Glutamatergic neuron (in vitro differentiated cells): ENCODE results near the gene CSRP2. TPM values are rescaled to one million over a fixed set of nuclear protein-coding genes. Genes with fewer than 3 reads are reported as not detected.

Experiments
- DNase-seq: peaks from one replicate; pipeline ENCODE4 v3.0.0; 2022
- H3K27ac Mint-ChIP-seq: one replicate; pipeline ENCODE4 v1.8.0; 2020; ENCODE audit warnings: mild to moderate bottlenecking, mixed read lengths, inconsistent platforms; ENCODE audit not compliant: unreplicated experiment
- H3K27me3 Mint-ChIP-seq: one replicate; pipeline ENCODE4 v1.8.0; 2020; ENCODE audit warnings: mild to moderate bottlenecking, moderate library complexity, mixed read lengths, inconsistent platforms; ENCODE audit not compliant: unreplicated experiment
- H3K36me3 Mint-ChIP-seq: one replicate; pipeline ENCODE4 v1.8.0; 2020; ENCODE audit warnings: mild to moderate bottlenecking, mixed read lengths, inconsistent platforms; ENCODE audit not compliant: unreplicated experiment
- H3K4me1 Mint-ChIP-seq: one replicate; pipeline ENCODE4 v1.8.0; 2020; ENCODE audit warnings: mild to moderate bottlenecking, low read depth, mixed read lengths, inconsistent platforms; ENCODE audit not compliant: unreplicated experiment
- H3K4me3 Mint-ChIP-seq: one replicate; pipeline ENCODE4 v1.8.0; 2020; ENCODE audit warnings: mild to moderate bottlenecking, mixed read lengths, inconsistent platforms; ENCODE audit not compliant: unreplicated experiment
- H3K9me3 Mint-ChIP-seq: one replicate; pipeline ENCODE4 v1.8.0; 2020; ENCODE audit warnings: mild to moderate bottlenecking, moderate library complexity, mixed read lengths, inconsistent platforms; ENCODE audit not compliant: unreplicated experiment
- total RNA-seq: library from RNA; stranded (reverse); fragmentation: NEBNext Ultra II Directional; extraction: Animal tissue kit (Norgen Biotek cat#: 25700); gene quantifications from one replicate; pipeline ENCODE4 v1.2.1, GENCODE V29; 2021; ENCODE audit not compliant: unreplicated experiment
- TF ChIP-seq, protein P1 (sequence below): fragments of 200-600 bp; sonication (generic); IDR thresholded peaks from one replicate; pipeline ENCODE4 v1.5.0; 2021; ENCODE audit not compliant: partially characterized antibody, unreplicated experiment

Gene CSRP2
- total RNA-seq, 1 donor from 2014 or later: 50.5 TPM

DNA sequence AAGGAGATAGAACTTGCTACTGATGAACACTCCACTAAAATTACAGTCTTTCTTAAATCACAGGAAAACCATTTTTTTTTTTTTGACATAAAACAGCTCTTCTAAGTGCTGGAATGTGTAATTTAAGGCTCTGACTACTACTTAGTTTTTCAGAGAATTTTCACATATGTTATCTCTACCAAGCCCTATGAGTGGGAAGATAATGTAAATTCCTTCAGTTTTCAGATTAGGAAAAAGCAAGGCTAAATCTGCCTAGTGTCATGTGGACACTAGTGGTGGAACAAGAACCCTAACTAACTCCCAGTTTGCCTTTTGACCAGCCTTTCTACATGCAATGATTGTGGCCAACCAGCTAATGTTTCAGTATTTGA lies 37.3 kb upstream of the CSRP2 start:
- no peaks in the 10 kb centered on the region for H3K4me1 Mint-ChIP-seq
- H3K36me3 Mint-ChIP-seq: no peaks in the 10 kb centered on the region
- DNase-seq: no peak
- no peaks in the 10 kb centered on the region for H3K27me3 Mint-ChIP-seq
- TF ChIP-seq, protein P1, sequence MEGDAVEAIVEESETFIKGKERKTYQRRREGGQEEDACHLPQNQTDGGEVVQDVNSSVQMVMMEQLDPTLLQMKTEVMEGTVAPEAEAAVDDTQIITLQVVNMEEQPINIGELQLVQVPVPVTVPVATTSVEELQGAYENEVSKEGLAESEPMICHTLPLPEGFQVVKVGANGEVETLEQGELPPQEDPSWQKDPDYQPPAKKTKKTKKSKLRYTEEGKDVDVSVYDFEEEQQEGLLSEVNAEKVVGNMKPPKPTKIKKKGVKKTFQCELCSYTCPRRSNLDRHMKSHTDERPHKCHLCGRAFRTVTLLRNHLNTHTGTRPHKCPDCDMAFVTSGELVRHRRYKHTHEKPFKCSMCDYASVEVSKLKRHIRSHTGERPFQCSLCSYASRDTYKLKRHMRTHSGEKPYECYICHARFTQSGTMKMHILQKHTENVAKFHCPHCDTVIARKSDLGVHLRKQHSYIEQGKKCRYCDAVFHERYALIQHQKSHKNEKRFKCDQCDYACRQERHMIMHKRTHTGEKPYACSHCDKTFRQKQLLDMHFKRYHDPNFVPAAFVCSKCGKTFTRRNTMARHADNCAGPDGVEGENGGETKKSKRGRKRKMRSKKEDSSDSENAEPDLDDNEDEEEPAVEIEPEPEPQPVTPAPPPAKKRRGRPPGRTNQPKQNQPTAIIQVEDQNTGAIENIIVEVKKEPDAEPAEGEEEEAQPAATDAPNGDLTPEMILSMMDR: no peak
- peaks cover 2% of the 10 kb centered on the region for H3K9me3 Mint-ChIP-seq
- H3K27ac Mint-ChIP-seq: no peak overlapping the region
- H3K4me3 Mint-ChIP-seq: no peak overlapping the region

DNA sequence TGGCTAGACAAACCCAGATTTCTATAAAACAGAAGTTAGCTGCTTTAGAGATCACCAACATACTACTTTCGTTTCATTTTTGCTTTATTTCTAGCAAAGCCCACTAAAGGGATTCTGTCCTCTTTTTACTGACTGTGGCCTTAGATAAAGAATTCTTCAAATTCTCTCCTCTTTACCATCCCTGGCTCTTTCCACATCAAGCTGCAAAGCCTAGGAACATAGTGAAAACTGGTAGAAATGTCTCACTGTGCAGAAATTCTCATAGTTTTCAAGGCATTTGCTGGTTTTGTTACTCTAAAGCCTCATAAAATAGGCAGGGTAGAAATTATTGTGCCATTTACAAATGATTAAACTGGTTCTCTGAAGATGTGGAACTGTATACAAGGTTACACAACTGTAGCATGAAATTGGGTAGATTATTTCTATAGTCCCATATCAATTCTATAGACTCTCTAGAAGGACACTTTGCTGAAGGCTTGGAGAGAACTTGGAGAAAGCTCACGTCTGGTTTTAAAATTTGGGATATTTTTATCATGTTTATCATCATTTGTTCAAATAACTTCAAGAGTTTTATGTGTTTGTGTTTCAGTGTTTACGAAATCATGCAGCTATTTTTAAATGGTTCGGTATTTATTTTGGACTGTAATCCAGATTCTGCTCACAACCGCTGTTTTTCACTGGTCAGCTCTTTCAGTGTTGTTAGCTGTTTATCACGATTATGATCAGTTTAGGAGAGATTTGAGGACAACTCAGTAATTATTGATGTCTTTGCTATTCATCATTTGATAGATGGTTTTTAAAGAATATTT lies 36.7 kb upstream of the CSRP2 start:
- no peak for DNase-seq
- no peak overlapping the region for H3K27ac Mint-ChIP-seq
- H3K4me1 Mint-ChIP-seq: no peaks in the 10 kb centered on the region
- H3K4me3 Mint-ChIP-seq: no peak overlapping the region
- H3K9me3 Mint-ChIP-seq: peaks cover 2% of the 10 kb centered on the region
- H3K27me3 Mint-ChIP-seq: no peaks in the 10 kb centered on the region
- TF ChIP-seq, protein P1: no peak
- no peaks in the 10 kb centered on the region for H3K36me3 Mint-ChIP-seq

DNA sequence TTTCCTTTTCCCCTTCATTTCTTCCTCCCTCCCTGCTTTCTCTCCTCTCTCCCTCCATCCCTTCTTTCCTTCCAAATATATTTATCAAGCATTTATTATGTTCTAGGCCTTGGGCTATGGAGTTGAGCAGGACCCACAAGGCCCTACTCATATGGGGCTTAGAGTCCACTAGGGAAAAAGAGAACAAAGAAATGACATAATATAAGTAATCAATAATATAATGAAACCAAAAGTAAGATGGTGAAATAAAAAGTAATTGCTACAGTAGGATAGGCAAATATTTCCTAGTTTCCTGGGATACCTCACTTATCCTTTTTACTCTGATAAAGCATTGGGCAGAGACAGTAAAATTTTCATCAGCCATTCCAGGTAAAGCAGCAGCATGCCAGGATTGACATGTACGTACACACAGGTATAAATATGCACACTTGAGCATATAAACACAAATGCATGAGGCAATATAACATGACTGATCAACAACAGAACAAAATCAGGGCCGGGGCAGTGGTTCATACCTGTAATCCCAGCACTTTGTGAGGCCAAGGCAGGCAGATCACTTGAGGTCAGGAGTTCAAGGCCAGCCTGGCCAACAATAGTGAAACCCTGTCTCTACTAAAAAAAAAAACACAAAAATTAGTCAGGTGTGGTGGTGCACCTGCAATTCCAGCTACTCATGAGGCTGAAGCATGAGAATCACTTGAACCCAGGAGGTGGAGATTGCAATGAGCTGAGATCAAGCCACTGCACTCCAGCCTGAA lies 35.5 kb upstream of the CSRP2 start:
- Mint-ChIP-seq H3K4me3 (no peak overlapping the region), H3K27ac (no peak overlapping the region), H3K27me3 (no peaks in the 10 kb centered on the region), H3K36me3 (no peaks in the 10 kb centered on the region), H3K4me1 (peaks cover 1% of the 10 kb centered on the region), H3K9me3 (peaks cover 2% of the 10 kb centered on the region)
- TF ChIP-seq, protein P1: no peak
- no peak for DNase-seq

DNA sequence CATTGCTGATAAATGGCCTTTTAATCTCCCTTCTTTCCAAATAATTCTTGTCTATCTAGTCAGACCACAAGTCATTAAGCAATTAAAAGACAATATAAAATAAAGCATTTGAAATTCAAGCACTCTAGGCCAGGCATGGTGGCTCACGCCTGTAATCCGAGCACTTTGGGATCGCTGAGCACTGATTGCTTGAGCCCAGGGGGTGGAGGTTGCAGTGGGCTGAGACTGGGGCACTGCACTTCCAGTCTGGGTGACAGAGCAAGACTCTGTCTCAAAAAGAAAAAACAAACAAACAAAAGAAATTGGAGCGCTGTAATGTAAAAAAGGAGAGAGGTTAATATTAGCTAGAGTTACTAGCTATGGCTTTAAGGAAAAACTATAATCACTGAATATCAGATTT lies 30.5 kb upstream of the CSRP2 start:
- H3K27ac Mint-ChIP-seq: no peak overlapping the region
- DNase-seq: no peak
- TF ChIP-seq, protein P1: no peak

More for the DNA sequence above, 30.5 kb upstream of the CSRP2 start:
- H3K9me3 Mint-ChIP-seq: peaks cover 2% of the 10 kb centered on the region
- H3K4me1 Mint-ChIP-seq: peaks cover 3% of the 10 kb centered on the region
- H3K27me3 Mint-ChIP-seq: no peaks in the 10 kb centered on the region
- H3K4me3 Mint-ChIP-seq: no peak overlapping the region
- no peaks in the 10 kb centered on the region for H3K36me3 Mint-ChIP-seq
